Measurements from ENCODE around the gene PDIK1L. TPM values are rescaled to one million over a fixed set of nuclear protein-coding genes. Genes with fewer than 3 reads are reported as not detected.

Gene PDIK1L
- total and polyA plus RNA-seq, 9 of the 15 experiments (the other 6 are each of a cell fraction or from before 2014, with no cell fraction given) = 12.8 to 30.2 (median 21.5) TPM

GRCh38 chr1:26079960-26080814 lies 31.4 kb upstream of the PDIK1L start (continued):
- TF ChIP-seq ARID3A (IDR thresholded peaks at IDR 0.05; ENCODE audit: borderline replicate concordance, low read depth, low read length) (no peak), ZNF316 (IDR thresholded peaks at IDR 0.05) (peak; percentile 90), NFE2L1 (tag; IDR thresholded peaks at IDR 0.05; ENCODE audit: borderline replicate concordance, low read depth) (peak; percentile 72), VEZF1 (CRISPR knock-in tag; IDR thresholded peaks at IDR 0.05) (0 out of 2 replicates have a peak, but pooled peaks have one; percentile 14), RHOXF2B (CRISPR knock-in tag; conservative IDR thresholded peaks at IDR 0.05) (no peak), ZNF197 (CRISPR knock-in tag; IDR thresholded peaks at IDR 0.05; ENCODE audit: low read depth) (no peak), DPF2 (IDR thresholded peaks at IDR 0.05) (peak; percentile 40; the same call in 1 of the 2 replicates), ZEB2 (IDR thresholded peaks at IDR 0.05) (no peak), DACH1 (IDR thresholded peaks at IDR 0.05; ENCODE audit: partially characterized antibody) (peak; percentile 67), FOXJ3 (CRISPR knock-in tag; IDR thresholded peaks at IDR 0.05) (no peak), ZBTB2 (IDR thresholded peaks at IDR 0.05) (no peak), SMAD4 (CRISPR knock-in tag; conservative IDR thresholded peaks at IDR 0.05) (no peak), NCOA6 (IDR thresholded peaks at IDR 0.05) (no peak), CEBPG (CRISPR knock-in tag; IDR thresholded peaks at IDR 0.05) (peak; percentile 69; the same call in 1 of the 2 replicates), CEBPG (tag; conservative IDR thresholded peaks at IDR 0.05 in 1 of 2, IDR thresholded peaks at IDR 0.05 in 1 of 2) (peak; percentile 69 to 79), HDGF (IDR thresholded peaks at IDR 0.05) (0 out of 2 replicates have a peak, but pooled peaks have one; percentile 34), LCOR (CRISPR knock-in tag; IDR thresholded peaks at IDR 0.05) (no peak), NFE2 (IDR thresholded peaks at IDR 0.05; ENCODE audit: low read depth) (peak; percentile 73)
